ENCODE results near the gene DLGAP1.

DNA sequence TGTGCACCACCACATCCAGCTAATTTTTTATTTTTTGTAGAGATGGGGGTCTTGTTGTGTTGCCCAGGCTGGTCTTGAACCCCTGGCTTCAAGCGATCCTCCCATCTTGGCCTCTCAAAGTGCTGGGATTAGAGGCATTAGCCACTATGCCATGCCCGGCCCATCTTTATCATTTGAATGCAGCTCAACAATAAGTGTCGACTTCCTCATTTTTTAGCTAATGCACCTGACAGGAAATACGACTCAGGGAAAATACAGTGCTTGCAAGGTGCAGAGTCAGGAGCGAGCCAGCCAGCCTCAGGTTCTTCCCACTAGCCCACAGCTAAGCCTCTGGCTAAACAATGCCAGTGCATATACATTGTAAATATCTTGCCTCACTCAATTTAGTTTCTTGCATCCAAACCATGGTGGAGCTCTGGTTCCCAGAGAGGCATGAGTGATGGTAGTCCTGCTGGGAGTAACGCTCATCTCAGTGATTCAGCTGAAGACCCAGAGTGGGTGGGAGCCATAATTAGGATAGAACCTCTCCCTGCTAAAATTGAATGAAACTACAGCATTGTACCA is 870.1 kb downstream of the DLGAP1 start:
- TF ChIP-seq, protein P1, sequence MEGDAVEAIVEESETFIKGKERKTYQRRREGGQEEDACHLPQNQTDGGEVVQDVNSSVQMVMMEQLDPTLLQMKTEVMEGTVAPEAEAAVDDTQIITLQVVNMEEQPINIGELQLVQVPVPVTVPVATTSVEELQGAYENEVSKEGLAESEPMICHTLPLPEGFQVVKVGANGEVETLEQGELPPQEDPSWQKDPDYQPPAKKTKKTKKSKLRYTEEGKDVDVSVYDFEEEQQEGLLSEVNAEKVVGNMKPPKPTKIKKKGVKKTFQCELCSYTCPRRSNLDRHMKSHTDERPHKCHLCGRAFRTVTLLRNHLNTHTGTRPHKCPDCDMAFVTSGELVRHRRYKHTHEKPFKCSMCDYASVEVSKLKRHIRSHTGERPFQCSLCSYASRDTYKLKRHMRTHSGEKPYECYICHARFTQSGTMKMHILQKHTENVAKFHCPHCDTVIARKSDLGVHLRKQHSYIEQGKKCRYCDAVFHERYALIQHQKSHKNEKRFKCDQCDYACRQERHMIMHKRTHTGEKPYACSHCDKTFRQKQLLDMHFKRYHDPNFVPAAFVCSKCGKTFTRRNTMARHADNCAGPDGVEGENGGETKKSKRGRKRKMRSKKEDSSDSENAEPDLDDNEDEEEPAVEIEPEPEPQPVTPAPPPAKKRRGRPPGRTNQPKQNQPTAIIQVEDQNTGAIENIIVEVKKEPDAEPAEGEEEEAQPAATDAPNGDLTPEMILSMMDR (IDR thresholded peaks at IDR 0.05) = no peak
- no peak for TF ChIP-seq NFIC (IDR thresholded peaks at IDR 0.05; ENCODE audit: borderline replicate concordance)
